Gastroesophageal sphincter (tissue), 4 donors: ENCODE results near the gene UBA3. TPM values are rescaled to one million over a fixed set of nuclear protein-coding genes. Genes with fewer than 3 reads are reported as not detected.

Source experiments
- ATAC-seq: fragments of 150-250 bp; one replicate; pipeline ENCODE4 v1.9.1; 2016; ENCODE audit warnings: mild to moderate bottlenecking, moderate library complexity
- H3K27ac ChIP-seq, 4 donors: fragments of 200-600 bp; sonication (generic) in 3 of 4; 1 replicate in 3 of 4; 2 replicates in 1 of 4; pipeline ENCODE4 v1.5.1; 2016 to 2019
- H3K27me3 ChIP-seq: fragments of 200-600 bp; sonication (generic); one replicate; pipeline ENCODE4 v1.5.1; 2019
- H3K36me3 ChIP-seq, 2 donors: fragments of 200-600 bp; sonication (generic); one replicate each; pipeline ENCODE4 v1.5.1; 2019; ENCODE audit warnings: control low read depth in 1 of 2
- H3K4me1 ChIP-seq, 3 donors: fragments of 200-600 bp; sonication (generic); 1 replicate in 2 of 3; 2 replicates in 1 of 3; pipeline ENCODE4 v1.5.1; 2016 to 2019; ENCODE audit warnings: control low read depth in 2 of 3
- H3K4me3 ChIP-seq, 2 donors: fragments of 200-600 bp; sonication (generic); one replicate each; pipeline ENCODE4 v1.5.1; 2019; ENCODE audit warnings: mild to moderate bottlenecking in 1 of 2, moderate library complexity in 1 of 2
- H3K9me3 ChIP-seq, 3 donors: fragments of 200-600 bp; sonication (generic); one replicate each; pipeline ENCODE4 v1.5.1; 2017 to 2019; ENCODE audit warnings: control low read depth in 2 of 3
- CTCF ChIP-seq, 4 experiments: fragments of 200-600 bp in 2 of 4; fragments of 450-650 bp in 2 of 4; sonication (generic) in 1 of 4; IDR thresholded peaks; one replicate each; pipeline ENCODE4 v1.5.1; 2017 to 2019; ENCODE audit warnings: antibody characterized with exemption in 4 of 4, mild to moderate bottlenecking in 2 of 4, moderate library complexity in 2 of 4
- EP300 ChIP-seq: sonication (generic); formaldehyde crosslinking; IDR thresholded peaks from one replicate; pipeline ENCODE4 v1.6.1; 2017; ENCODE audit warnings: antibody characterized with exemption, mild to moderate bottlenecking
- POLR2A ChIP-seq, 2 donors: fragments of 450-650 bp; IDR thresholded peaks; one replicate each; pipeline ENCODE4 v1.6.1; 2017; ENCODE audit warnings: antibody characterized with exemption in 2 of 2, mild to moderate bottlenecking in 2 of 2, moderate library complexity in 1 of 2
- POLR2AphosphoS5 ChIP-seq: sonication (generic); formaldehyde crosslinking; IDR thresholded peaks from one replicate; pipeline ENCODE4 v1.6.1; 2017; ENCODE audit warnings: antibody characterized with exemption
- WGBS, 2 donors: methylation state at CpG; one replicate each; pipeline ENCODE4 v1.1.5; 2018; ENCODE audit warnings: low coverage in 1 of 2; 5-methylcytosine and 5-hydroxymethylcytosine counted together
- total RNA-seq, 4 donors: library from RNA; depleted of rRNA; stranded (reverse); fragments of >200 nt; gene quantifications; one replicate each; pipeline ENCODE4 v1.1.0, GENCODE V29; 2016

The UBA3 gene
- total RNA-seq, 4 donors from 2014 or later, result 49.8 to 67.6 (median 54.7) TPM

DNA sequence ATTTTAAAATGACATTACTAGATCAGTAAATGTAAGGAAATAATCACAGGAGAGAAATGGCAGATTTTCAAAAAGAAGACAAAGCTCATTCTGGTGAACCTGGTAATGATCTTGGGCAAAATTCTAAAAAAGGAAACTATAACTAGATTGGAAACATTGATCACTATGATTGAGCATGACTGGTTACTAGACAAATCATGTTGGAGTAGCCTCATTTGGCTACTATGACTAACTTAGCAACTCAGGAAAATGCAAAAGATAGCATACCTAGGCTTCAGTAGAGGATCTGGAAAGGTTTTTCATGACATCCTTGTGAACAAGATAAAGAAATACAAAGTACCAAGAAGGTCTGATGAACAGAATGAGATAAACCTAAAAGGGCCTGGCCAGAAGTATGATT is 20.5 kb downstream of the UBA3 start:
- no peak overlapping the region for H3K4me3 ChIP-seq
- H3K27me3 ChIP-seq, result no peaks in the 10 kb centered on the region
- no peak overlapping the region for H3K27ac ChIP-seq
- ATAC-seq, result no peak
- H3K4me1 ChIP-seq, result no peaks in the 10 kb centered on the region
- H3K36me3 ChIP-seq, result peaks cover 9 to 80% of the 10 kb centered on the region in 2 donors
- no peak for TF ChIP-seq EP300
- TF ChIP-seq POLR2AphosphoS5, result no peak
- TF ChIP-seq POLR2A (IDR thresholded peaks at IDR 0.05), result no peak
- TF ChIP-seq CTCF (IDR thresholded peaks at IDR 0.05), result no peak
- no peaks in the 10 kb centered on the region for H3K9me3 ChIP-seq

GRCh38 chr3:69058947-69059224 is 21.3 kb downstream of the UBA3 start:
- H3K4me1 ChIP-seq, result no peaks in the 10 kb centered on the region
- H3K27me3 ChIP-seq, result no peaks in the 10 kb centered on the region
- H3K9me3 ChIP-seq, result no peaks in the 10 kb centered on the region
- WGBS, 2 donors, result 78 to 90% methylated on average over 2 of the region's 2 CpGs
- no peak for TF ChIP-seq POLR2A (IDR thresholded peaks at IDR 0.05)
- TF ChIP-seq EP300, result no peak
- TF ChIP-seq CTCF (IDR thresholded peaks at IDR 0.05), result no peak
- TF ChIP-seq POLR2AphosphoS5, result no peak
- no peak overlapping the region for H3K4me3 ChIP-seq
- no peak overlapping the region for H3K27ac ChIP-seq
- ATAC-seq, result no peak
- peaks cover 9 to 83% of the 10 kb centered on the region in 2 donors for H3K36me3 ChIP-seq

DNA sequence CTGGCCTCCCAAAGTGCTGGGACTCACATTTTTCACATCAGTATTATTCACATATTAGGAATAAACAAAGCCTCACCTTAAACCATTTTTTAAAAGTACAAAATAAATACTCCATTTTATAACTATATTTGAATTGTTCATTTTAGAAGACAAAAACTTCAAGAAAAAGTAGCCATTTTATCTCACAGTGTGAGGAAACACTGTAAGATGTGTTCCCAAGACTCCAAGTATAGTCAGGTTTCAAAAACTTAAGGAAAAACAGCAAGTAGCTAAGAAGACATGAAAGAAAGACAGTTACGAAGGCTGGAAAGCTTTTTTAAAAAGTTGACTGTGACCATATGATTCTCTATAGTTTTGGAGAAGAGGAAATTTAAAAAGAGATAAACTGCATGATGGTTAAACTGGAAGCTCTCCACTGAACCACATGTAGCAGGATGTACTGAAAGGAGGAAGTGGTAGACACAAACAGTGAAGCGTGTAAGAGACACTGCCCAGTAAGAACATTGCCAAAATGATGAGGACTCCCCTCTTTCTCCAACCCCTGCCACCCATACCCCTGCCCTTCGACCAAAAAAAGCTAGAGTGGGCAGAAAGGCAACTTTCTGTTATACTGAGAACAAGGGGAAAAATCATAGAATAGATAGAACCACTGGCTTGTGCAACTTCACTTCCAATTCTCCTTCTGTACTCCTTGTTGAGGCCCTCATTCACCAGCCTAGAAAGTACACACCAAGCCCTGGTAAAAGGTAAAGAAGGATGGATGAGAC is 21.8 kb downstream of the UBA3 start:
- ATAC-seq, result no peak
- peaks cover 9 to 83% of the 10 kb centered on the region in 2 donors for H3K36me3 ChIP-seq
- H3K9me3 ChIP-seq, result no peaks in the 10 kb centered on the region
- TF ChIP-seq CTCF (IDR thresholded peaks at IDR 0.05) (no peak), EP300 (no peak), POLR2AphosphoS5 (no peak), POLR2A (IDR thresholded peaks at IDR 0.05) (no peak)
- no peaks in the 10 kb centered on the region for H3K4me1 ChIP-seq
- 64 to 80% methylated on average over 2 to 3 of the region's 3 CpGs for WGBS, 2 donors
- no peak overlapping the region for H3K27ac ChIP-seq
- no peak overlapping the region for H3K4me3 ChIP-seq
- H3K27me3 ChIP-seq, result no peaks in the 10 kb centered on the region

- no peaks in the 10 kb centered on the region for H3K9me3 ChIP-seq
- peaks cover 3 to 40% (median 7%) of the 10 kb centered on the region in 3 donors for H3K4me1 ChIP-seq
- peak overlapping the region; percentile 67 to 77 for H3K4me3 ChIP-seq
- peak; percentile 1 for ATAC-seq
- WGBS, 2 donors, result 0 to 25% methylated on average over 3 to 7 of the region's 9 CpGs
- peak overlapping the region; percentile 83 to 96 (median 95) for H3K27ac ChIP-seq
- TF ChIP-seq CTCF (IDR thresholded peaks at IDR 0.05) (no peak), POLR2A (IDR thresholded peaks at IDR 0.05) (no peak), EP300 (no peak), POLR2AphosphoS5 (no peak)
- H3K36me3 ChIP-seq, result peaks cover under 1 to 53% of the 10 kb centered on the region in 2 donors
- H3K27me3 ChIP-seq, result no peaks in the 10 kb centered on the region
Measured at GRCh38 chr3:69052472-69052898, 27.7 kb downstream of the UBA3 start.
